ENCODE results near the gene TICRR. TPM values are rescaled to one million over a fixed set of nuclear protein-coding genes. Genes with fewer than 3 reads are reported as not detected.

The TICRR gene
- total RNA-seq, 4 donors from 2014 or later: not detected

GRCh38 chr15:89654847-89655805, 79.9 kb downstream of the TICRR start, which contains the start of gene KIF7:
KIF7 (minus strand) TSS chr15:89655467; CDS start chr15:89652930, 2,537 bp downstream.
- in situ Hi-C loops (cut with MboI; ENCODE audit: low sequenced_read_pairs in 4 of 4): no loop called here
- peaks cover 3 to 15% (median 8%) of the 10 kb centered on the region in 3 donors for H3K27me3 ChIP-seq
- no peaks in the 10 kb centered on the region for H3K9me3 ChIP-seq
- TF ChIP-seq CTCF (IDR thresholded peaks at IDR 0.05 in 4 of 5, conservative IDR thresholded peaks at IDR 0.05 in 1 of 5) (no peak), POLR2A (IDR thresholded peaks at IDR 0.05) (no peak)
- H3K4me1 ChIP-seq: peaks cover 4 to 10% of the 10 kb centered on the region in 2 donors
- intact Hi-C loops (cut with DNase I; ENCODE audit: low total_unique reads): no loop called here
- H3K36me3 ChIP-seq: no peaks in the 10 kb centered on the region
- DNase-seq (no peak), ATAC-seq (peak; percentile 32 to 53)
- peak within 1 kb of the TSS in 2 of 4 donors; percentile 5 to 9 for H3K27ac ChIP-seq
- H3K4me3 ChIP-seq: peak within 1 kb of the TSS; percentile 57 to 71 (median 64)

DNA sequence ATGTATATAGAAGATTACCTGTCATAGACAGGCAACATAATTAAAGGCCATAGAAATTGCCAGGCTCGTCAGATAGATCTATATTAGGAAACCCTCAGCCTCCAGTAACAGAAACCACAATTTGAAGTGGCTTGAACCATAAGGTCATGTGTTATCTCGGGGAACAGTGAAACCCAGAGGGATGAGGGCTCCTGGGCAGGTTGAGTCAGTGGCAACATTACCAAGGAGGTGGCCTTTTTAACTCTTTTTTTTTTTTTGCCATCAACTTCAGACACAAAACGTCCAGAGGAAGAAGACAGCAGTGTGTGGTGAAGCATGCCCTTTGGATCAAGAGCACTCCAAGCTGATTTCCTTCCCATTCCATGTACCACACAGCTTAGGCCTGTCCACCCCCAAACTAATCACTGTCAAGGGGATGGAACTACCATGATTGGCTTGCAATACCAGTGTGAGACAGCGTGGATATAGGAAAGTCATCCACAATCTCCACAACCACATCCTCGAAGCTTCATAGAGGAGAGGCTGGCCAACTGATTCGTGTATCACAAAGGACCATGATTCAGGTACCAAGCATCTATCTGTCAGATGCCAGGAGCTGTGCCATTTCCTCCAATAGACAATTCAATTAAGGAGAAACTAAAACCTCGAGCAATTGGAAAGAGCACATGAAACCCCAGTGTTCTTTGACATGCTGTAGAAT, 81.0 kb downstream of the TICRR start:
- ATAC-seq: no peak

DNA sequence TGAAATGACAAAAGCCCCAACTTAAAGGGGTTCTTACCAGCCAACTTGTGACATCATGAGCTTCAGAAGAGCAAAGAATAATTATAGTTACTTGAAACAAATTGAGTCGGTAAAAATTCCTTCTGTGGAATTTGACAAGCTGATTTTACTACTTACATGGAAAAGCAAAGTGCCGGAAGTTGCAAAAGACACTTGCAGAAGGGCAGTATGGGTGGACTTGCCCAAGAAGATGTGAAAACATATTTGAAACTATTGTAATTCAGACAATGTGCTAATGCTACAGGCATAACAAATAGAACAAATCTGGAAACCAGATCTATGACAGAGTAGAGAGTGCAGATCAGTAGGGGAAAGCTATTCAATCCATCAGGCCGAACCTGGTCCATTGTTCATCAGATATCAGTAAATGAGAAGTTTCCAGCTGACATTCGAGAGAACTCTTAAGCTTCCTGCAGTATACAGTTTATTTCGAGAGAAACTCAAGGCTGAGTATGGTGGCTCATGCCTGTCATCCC, 82.5 kb downstream of the TICRR start:
- in situ Hi-C loops (cut with MboI; ENCODE audit: low sequenced_read_pairs in 4 of 4): no loop called here

More for the DNA sequence above, 81.0 kb downstream of the TICRR start:
- Histone ChIP-seq H3K9me3 (no peaks in the 10 kb centered on the region), H3K27me3 (peaks cover 3 to 15% (median 8%) of the 10 kb centered on the region in 3 donors), H3K4me3 (no peak overlapping the region), H3K4me1 (peaks cover 4 to 10% of the 10 kb centered on the region in 2 donors), H3K36me3 (no peaks in the 10 kb centered on the region), H3K27ac (no peak overlapping the region)
- intact Hi-C loops (cut with DNase I; ENCODE audit: low total_unique reads) (no loop called here), in situ Hi-C loops (cut with MboI; ENCODE audit: low sequenced_read_pairs in 4 of 4) (no loop called here)
- DNase-seq: no peak
- TF ChIP-seq CTCF (IDR thresholded peaks at IDR 0.05 in 4 of 5, conservative IDR thresholded peaks at IDR 0.05 in 1 of 5): no peak
- no peak for TF ChIP-seq POLR2A (IDR thresholded peaks at IDR 0.05)

DNA sequence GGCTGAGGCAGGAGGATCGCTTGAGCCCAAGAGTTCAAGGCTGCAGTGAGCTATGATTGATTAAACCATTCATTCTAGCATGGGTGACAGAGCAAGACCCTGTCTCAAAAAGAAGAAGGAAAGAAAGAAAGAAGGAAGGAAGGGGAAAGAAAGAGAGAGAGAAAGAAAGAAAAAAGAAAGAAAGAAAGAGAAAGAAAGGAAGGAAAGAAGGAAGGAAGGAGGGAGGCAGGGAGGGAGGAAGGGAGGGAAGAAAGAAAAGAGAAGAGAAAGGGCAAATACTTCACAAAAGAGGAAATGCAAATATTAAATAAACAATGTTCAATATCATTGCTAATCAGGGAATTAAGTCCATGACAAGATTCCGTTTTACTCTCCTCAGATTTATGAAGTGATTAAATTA, 84.0 kb downstream of the TICRR start:
- intact Hi-C loops (cut with DNase I; ENCODE audit: low total_unique reads) (no loop called here), in situ Hi-C loops (cut with MboI; ENCODE audit: low sequenced_read_pairs in 4 of 4) (no loop called here)
- Histone ChIP-seq H3K27me3 (peaks cover 3 to 10% (median 6%) of the 10 kb centered on the region in 3 donors), H3K36me3 (no peaks in the 10 kb centered on the region), H3K4me1 (peaks cover 12 to 17% of the 10 kb centered on the region in 2 donors), H3K27ac (no peak overlapping the region), H3K4me3 (no peak overlapping the region), H3K9me3 (no peaks in the 10 kb centered on the region)
- ATAC-seq (no peak), DNase-seq (no peak)
- TF ChIP-seq POLR2A (IDR thresholded peaks at IDR 0.05) (no peak), CTCF (IDR thresholded peaks at IDR 0.05 in 4 of 5, conservative IDR thresholded peaks at IDR 0.05 in 1 of 5) (no peak)

More for the DNA sequence above, 82.5 kb downstream of the TICRR start:
- Histone ChIP-seq H3K4me1 (peaks cover 9 to 11% of the 10 kb centered on the region in 2 donors), H3K9me3 (no peaks in the 10 kb centered on the region), H3K27me3 (peaks cover 3 to 15% (median 8%) of the 10 kb centered on the region in 3 donors), H3K27ac (no peak overlapping the region), H3K4me3 (no peak overlapping the region), H3K36me3 (no peaks in the 10 kb centered on the region)
- ATAC-seq (no peak), DNase-seq (no peak)
- no peak for TF ChIP-seq POLR2A (IDR thresholded peaks at IDR 0.05)
- intact Hi-C loops (cut with DNase I; ENCODE audit: low total_unique reads): no loop called here
